Spleen (tissue), 7 donors: ENCODE measurements around the gene PRSS12.

ENCODE experiments used
- POLR2A ChIP-seq, 3 donors: fragments of 450-650 bp; IDR thresholded peaks; one replicate each; pipeline ENCODE4 v1.5.1; 2017; ENCODE audit warnings: antibody characterized with exemption in 3 of 3, mild to moderate bottlenecking in 1 of 3
- POLR2AphosphoS5 ChIP-seq, 3 donors: sonication (generic); formaldehyde crosslinking; IDR thresholded peaks; one replicate each; pipeline ENCODE4 v1.5.1; 2017; ENCODE audit warnings: antibody characterized with exemption in 3 of 3
- TF ChIP-seq, protein P1 (sequence below), 11 experiments: fragments of 200-600 bp in 7 of 11; fragments of 450-650 bp in 4 of 11; sonication (generic) in 4 of 11; IDR thresholded peaks in 8 of 11; conservative IDR thresholded peaks in 3 of 11; 1 replicate in 7 of 11; 2 replicates in 4 of 11; pipeline versions ENCODE4 v1.4.0 to v1.8.0; 2016 to 2021; ENCODE audit warnings: antibody characterized with exemption in 11 of 11, inconsistent platforms in 4 of 11, mild to moderate bottlenecking in 1 of 11
- donor health status: DM: no; HTN: no; CAD: no; lungs with moderate emphysema.
- donor health status: DM: no; HTN: no; CAD: no.
- donor health status: DM: no; HTN: no; CAD: no.

DNA sequence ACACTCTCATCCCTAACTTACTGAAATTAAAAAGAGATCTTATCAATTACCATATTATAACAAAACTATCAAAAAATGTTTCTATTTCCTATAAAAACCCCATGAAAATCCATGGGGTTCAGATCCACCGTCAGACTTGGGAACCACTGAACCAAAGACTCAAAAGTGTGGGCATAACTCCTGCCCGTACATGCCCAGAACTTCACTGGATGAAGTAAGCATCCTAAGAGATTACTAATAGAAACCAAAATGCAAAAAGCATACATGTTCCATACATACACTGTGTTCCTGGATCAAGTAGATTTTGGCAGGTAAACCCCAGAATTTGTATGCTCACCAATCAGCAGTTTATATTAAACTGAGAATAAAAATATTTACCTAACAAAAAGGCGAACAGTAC, 66.1 kb downstream of the PRSS12 start:
- TF ChIP-seq, protein P1, sequence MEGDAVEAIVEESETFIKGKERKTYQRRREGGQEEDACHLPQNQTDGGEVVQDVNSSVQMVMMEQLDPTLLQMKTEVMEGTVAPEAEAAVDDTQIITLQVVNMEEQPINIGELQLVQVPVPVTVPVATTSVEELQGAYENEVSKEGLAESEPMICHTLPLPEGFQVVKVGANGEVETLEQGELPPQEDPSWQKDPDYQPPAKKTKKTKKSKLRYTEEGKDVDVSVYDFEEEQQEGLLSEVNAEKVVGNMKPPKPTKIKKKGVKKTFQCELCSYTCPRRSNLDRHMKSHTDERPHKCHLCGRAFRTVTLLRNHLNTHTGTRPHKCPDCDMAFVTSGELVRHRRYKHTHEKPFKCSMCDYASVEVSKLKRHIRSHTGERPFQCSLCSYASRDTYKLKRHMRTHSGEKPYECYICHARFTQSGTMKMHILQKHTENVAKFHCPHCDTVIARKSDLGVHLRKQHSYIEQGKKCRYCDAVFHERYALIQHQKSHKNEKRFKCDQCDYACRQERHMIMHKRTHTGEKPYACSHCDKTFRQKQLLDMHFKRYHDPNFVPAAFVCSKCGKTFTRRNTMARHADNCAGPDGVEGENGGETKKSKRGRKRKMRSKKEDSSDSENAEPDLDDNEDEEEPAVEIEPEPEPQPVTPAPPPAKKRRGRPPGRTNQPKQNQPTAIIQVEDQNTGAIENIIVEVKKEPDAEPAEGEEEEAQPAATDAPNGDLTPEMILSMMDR (IDR thresholded peaks at IDR 0.05 in 8 of 11, conservative IDR thresholded peaks at IDR 0.05 in 3 of 11): no peak
- TF ChIP-seq POLR2A (IDR thresholded peaks at IDR 0.05) (no peak), POLR2AphosphoS5 (IDR thresholded peaks at IDR 0.05) (no peak)
